GM23338 (cell line): ENCODE measurements around the gene CPNE4. TPM values are rescaled to one million over a fixed set of nuclear protein-coding genes. Genes with fewer than 3 reads are reported as not detected.

ENCODE experiments used
- ATAC-seq: fragments of 200-7000 bp; cut with Tn5 transposase; 3 replicates; pipeline ENCODE4 v1.9.1; 2020
- DNase-seq: peaks from one replicate; pipeline ENCODE4 v3.0.0-alpha.2; 2015; ENCODE audit warnings: low spot score
- H2AFZ ChIP-seq: fragments of 200-600 bp; sonication (generic); 2 replicates; pipeline ENCODE4 v1.8.0; 2016; ENCODE audit warnings: antibody characterized with exemption, mild to moderate bottlenecking, moderate library complexity
- H3F3A ChIP-seq: fragments of 200-600 bp; sonication (generic); replicated peaks from 2 replicates; pipeline ENCODE4 v1.8.0; 2017; ENCODE audit warnings: antibody characterized with exemption, mixed run types, low read depth
- H3K27ac ChIP-seq: fragments of 200-600 bp; sonication (generic); 2 replicates; pipeline ENCODE4 v1.6.1; 2016; ENCODE audit warnings: low read depth
- H3K27me3 ChIP-seq: fragments of 200-600 bp; sonication (generic); 2 replicates; pipeline ENCODE4 v1.8.0; 2016; ENCODE audit warnings: mild to moderate bottlenecking, mixed run types, moderate library complexity; ENCODE audit not compliant: insufficient read depth
- H3K36me3 ChIP-seq: fragments of 200-600 bp; sonication (generic); 2 replicates; pipeline ENCODE4 v1.8.0; 2016; ENCODE audit warnings: mild to moderate bottlenecking; ENCODE audit not compliant: insufficient read depth
- H3K4me1 ChIP-seq: fragments of 200-600 bp; sonication (generic); 2 replicates; pipeline ENCODE4 v1.8.0; 2016; ENCODE audit warnings: mild to moderate bottlenecking, moderate library complexity; ENCODE audit not compliant: insufficient read depth
- H3K4me2 ChIP-seq: fragments of 200-600 bp; sonication (generic); 2 replicates; pipeline ENCODE4 v1.7.1; 2017; ENCODE audit warnings: mixed run types
- H3K4me3 ChIP-seq: fragments of 200-600 bp; sonication (generic); 2 replicates; pipeline ENCODE4 v1.6.1; 2016; ENCODE audit warnings: mixed run types
- H3K79me2 ChIP-seq: fragments of 200-600 bp; sonication (generic); replicated peaks from 2 replicates; pipeline ENCODE4 v1.8.0; 2017; ENCODE audit warnings: mild to moderate bottlenecking; ENCODE audit not compliant: insufficient read depth
- H3K9me2 ChIP-seq: fragments of 200-600 bp; sonication (generic); 2 replicates; pipeline ENCODE4 v1.8.0; 2017; ENCODE audit not compliant: insufficient read depth
- H4K20me1 ChIP-seq: fragments of 200-600 bp; sonication (generic); replicated peaks from 2 replicates; pipeline ENCODE4 v1.8.0; 2017; ENCODE audit warnings: mild to moderate bottlenecking; ENCODE audit not compliant: insufficient read depth
- H3K27ac Mint-ChIP-seq: 2 replicates; pipeline ENCODE4 v1.8.0; 2020; ENCODE audit warnings: inconsistent platforms, mild to moderate bottlenecking, moderate library complexity, mixed read lengths
- H3K27me3 Mint-ChIP-seq: 3 replicates; pipeline ENCODE4 v1.8.0; 2022; ENCODE audit warnings: low read depth, mild to moderate bottlenecking, moderate library complexity, mixed read lengths, inconsistent platforms; ENCODE audit not compliant: insufficient read depth, poor library complexity
- H3K36me3 Mint-ChIP-seq: 3 replicates; pipeline ENCODE4 v1.8.0; 2021; ENCODE audit warnings: low read depth, mild to moderate bottlenecking, inconsistent platforms, moderate library complexity, mixed read lengths
- H3K4me1 Mint-ChIP-seq: 3 replicates; pipeline ENCODE4 v1.8.0; 2020; ENCODE audit warnings: mild to moderate bottlenecking, inconsistent platforms, mixed read lengths
- H3K4me3 Mint-ChIP-seq: 3 replicates; pipeline ENCODE4 v1.8.0; 2021; ENCODE audit warnings: moderate library complexity, mild to moderate bottlenecking, inconsistent platforms, mixed read lengths
- H3K9me3 Mint-ChIP-seq: 3 replicates; pipeline ENCODE4 v1.8.0; 2020; ENCODE audit warnings: moderate library complexity, mild to moderate bottlenecking, inconsistent platforms, mixed read lengths
- CREB1 ChIP-seq: fragments of 250-450 bp; sonication (Bioruptor Pico); IDR thresholded peaks from 2 replicates; pipeline ENCODE4 v1.5.0; 2020; ENCODE audit warnings: low read depth, mild to moderate bottlenecking, moderate library complexity
- EZH2 ChIP-seq: fragments of 200-600 bp; sonication (generic); IDR thresholded peaks from one replicate; pipeline ENCODE4 v1.8.0; 2017; ENCODE audit warnings: antibody characterized with exemption, mild to moderate bottlenecking, low read depth; ENCODE audit not compliant: unreplicated experiment
- EZH2phosphoT487 ChIP-seq: fragments of 200-600 bp; sonication (generic); IDR thresholded peaks from one replicate; pipeline ENCODE4 v1.8.1; 2018; ENCODE audit warnings: antibody characterized with exemption; ENCODE audit not compliant: unreplicated experiment
- NANOG ChIP-seq: IDR thresholded peaks from 2 replicates; pipeline ENCODE4 v1.6.1; 2016; ENCODE audit warnings: antibody characterized with exemption, borderline replicate concordance
- ZNF331 ChIP-seq: fragments of 250-450 bp; sonication (Bioruptor Pico); IDR thresholded peaks from 2 replicates; pipeline ENCODE4 v1.5.0; 2020; ENCODE audit warnings: low read depth, mild to moderate bottlenecking, moderate library complexity
- polyA plus RNA-seq: library from polyadenylated mRNA; unstranded; fragments of >200 nt; fragmentation: Nextera tagmentation; extraction: Ambion mirVana; gene quantifications from 2 replicates; pipeline ENCODE4 v1.2.1, GENCODE V29; 2016
- total RNA-seq: library from RNA; depleted of rRNA; stranded (reverse); fragments of >200 nt; shearing (Covaris generic); gene quantifications from 2 replicates; pipeline ENCODE4 v1.2.3, GENCODE V29; 2014
- TF ChIP-seq, protein P1 (sequence below), 2 experiments: fragments of 200-600 bp in 1 of 2; sonication (generic) in 1 of 2; conservative IDR thresholded peaks; 2 replicates each; pipeline versions ENCODE4 v1.5.1 to v1.6.1; 2016 to 2017; ENCODE audit warnings: antibody characterized with exemption in 2 of 2, low read depth in 2 of 2, mild to moderate bottlenecking in 2 of 2, moderate library complexity in 1 of 2
- TF ChIP-seq, protein P2 (sequence below): IDR thresholded peaks from 2 replicates; pipeline ENCODE4 v1.6.1; 2016; ENCODE audit warnings: antibody characterized with exemption
- TF ChIP-seq, protein P3 (sequence below): IDR thresholded peaks from one replicate; pipeline ENCODE4 v1.6.1; 2018; ENCODE audit warnings: antibody characterized with exemption; ENCODE audit not compliant: unreplicated experiment
- TF ChIP-seq, protein P4 (sequence below): fragments of 250-450 bp; sonication (Bioruptor Pico); IDR thresholded peaks from 2 replicates; pipeline ENCODE4 v1.5.0; 2020; ENCODE audit warnings: mild to moderate bottlenecking, moderate library complexity

CPNE4 gene
- total and polyA plus RNA-seq, 2 experiments from 2014 or later: 2.0 to 6.5 TPM

DNA sequence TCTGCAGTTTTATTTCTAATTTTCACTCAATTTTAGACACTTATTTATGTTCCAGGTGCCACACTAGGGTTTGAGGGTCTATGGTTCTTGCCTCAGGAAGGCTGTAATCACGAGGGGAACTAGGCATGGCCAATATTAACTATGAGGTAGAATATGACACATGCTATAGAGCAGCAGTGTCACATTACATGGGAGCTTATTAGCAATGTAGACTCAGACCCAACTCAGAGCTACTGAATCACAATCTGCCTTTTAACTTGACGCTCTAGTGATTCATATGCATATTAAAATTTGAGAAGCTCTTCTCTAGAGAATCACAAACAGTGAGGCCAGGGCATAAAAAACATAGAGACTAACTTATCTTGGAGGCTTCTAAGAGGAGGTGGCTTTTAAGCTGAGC is 499.2 kb downstream of the CPNE4 start:
- H3K79me2 ChIP-seq: no peaks in the 10 kb centered on the region
- no peak overlapping the region for H2AFZ ChIP-seq
- TF ChIP-seq CREB1 (CRISPR knock-in tag): no peak
- TF ChIP-seq, protein P1, sequence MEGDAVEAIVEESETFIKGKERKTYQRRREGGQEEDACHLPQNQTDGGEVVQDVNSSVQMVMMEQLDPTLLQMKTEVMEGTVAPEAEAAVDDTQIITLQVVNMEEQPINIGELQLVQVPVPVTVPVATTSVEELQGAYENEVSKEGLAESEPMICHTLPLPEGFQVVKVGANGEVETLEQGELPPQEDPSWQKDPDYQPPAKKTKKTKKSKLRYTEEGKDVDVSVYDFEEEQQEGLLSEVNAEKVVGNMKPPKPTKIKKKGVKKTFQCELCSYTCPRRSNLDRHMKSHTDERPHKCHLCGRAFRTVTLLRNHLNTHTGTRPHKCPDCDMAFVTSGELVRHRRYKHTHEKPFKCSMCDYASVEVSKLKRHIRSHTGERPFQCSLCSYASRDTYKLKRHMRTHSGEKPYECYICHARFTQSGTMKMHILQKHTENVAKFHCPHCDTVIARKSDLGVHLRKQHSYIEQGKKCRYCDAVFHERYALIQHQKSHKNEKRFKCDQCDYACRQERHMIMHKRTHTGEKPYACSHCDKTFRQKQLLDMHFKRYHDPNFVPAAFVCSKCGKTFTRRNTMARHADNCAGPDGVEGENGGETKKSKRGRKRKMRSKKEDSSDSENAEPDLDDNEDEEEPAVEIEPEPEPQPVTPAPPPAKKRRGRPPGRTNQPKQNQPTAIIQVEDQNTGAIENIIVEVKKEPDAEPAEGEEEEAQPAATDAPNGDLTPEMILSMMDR (conservative IDR thresholded peaks at IDR 0.05; ENCODE audit: low read depth in 2 of 2): no peak
- TF ChIP-seq, protein P2, sequence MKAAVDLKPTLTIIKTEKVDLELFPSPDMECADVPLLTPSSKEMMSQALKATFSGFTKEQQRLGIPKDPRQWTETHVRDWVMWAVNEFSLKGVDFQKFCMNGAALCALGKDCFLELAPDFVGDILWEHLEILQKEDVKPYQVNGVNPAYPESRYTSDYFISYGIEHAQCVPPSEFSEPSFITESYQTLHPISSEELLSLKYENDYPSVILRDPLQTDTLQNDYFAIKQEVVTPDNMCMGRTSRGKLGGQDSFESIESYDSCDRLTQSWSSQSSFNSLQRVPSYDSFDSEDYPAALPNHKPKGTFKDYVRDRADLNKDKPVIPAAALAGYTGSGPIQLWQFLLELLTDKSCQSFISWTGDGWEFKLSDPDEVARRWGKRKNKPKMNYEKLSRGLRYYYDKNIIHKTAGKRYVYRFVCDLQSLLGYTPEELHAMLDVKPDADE: no peak
- TF ChIP-seq, protein P3, sequence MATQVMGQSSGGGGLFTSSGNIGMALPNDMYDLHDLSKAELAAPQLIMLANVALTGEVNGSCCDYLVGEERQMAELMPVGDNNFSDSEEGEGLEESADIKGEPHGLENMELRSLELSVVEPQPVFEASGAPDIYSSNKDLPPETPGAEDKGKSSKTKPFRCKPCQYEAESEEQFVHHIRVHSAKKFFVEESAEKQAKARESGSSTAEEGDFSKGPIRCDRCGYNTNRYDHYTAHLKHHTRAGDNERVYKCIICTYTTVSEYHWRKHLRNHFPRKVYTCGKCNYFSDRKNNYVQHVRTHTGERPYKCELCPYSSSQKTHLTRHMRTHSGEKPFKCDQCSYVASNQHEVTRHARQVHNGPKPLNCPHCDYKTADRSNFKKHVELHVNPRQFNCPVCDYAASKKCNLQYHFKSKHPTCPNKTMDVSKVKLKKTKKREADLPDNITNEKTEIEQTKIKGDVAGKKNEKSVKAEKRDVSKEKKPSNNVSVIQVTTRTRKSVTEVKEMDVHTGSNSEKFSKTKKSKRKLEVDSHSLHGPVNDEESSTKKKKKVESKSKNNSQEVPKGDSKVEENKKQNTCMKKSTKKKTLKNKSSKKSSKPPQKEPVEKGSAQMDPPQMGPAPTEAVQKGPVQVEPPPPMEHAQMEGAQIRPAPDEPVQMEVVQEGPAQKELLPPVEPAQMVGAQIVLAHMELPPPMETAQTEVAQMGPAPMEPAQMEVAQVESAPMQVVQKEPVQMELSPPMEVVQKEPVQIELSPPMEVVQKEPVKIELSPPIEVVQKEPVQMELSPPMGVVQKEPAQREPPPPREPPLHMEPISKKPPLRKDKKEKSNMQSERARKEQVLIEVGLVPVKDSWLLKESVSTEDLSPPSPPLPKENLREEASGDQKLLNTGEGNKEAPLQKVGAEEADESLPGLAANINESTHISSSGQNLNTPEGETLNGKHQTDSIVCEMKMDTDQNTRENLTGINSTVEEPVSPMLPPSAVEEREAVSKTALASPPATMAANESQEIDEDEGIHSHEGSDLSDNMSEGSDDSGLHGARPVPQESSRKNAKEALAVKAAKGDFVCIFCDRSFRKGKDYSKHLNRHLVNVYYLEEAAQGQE: no peak
- no peak for TF ChIP-seq EZH2
- no peak for TF ChIP-seq EZH2phosphoT487
- no peak for TF ChIP-seq ZNF331 (CRISPR knock-in tag)
- no peak for TF ChIP-seq NANOG
- TF ChIP-seq, protein P4, sequence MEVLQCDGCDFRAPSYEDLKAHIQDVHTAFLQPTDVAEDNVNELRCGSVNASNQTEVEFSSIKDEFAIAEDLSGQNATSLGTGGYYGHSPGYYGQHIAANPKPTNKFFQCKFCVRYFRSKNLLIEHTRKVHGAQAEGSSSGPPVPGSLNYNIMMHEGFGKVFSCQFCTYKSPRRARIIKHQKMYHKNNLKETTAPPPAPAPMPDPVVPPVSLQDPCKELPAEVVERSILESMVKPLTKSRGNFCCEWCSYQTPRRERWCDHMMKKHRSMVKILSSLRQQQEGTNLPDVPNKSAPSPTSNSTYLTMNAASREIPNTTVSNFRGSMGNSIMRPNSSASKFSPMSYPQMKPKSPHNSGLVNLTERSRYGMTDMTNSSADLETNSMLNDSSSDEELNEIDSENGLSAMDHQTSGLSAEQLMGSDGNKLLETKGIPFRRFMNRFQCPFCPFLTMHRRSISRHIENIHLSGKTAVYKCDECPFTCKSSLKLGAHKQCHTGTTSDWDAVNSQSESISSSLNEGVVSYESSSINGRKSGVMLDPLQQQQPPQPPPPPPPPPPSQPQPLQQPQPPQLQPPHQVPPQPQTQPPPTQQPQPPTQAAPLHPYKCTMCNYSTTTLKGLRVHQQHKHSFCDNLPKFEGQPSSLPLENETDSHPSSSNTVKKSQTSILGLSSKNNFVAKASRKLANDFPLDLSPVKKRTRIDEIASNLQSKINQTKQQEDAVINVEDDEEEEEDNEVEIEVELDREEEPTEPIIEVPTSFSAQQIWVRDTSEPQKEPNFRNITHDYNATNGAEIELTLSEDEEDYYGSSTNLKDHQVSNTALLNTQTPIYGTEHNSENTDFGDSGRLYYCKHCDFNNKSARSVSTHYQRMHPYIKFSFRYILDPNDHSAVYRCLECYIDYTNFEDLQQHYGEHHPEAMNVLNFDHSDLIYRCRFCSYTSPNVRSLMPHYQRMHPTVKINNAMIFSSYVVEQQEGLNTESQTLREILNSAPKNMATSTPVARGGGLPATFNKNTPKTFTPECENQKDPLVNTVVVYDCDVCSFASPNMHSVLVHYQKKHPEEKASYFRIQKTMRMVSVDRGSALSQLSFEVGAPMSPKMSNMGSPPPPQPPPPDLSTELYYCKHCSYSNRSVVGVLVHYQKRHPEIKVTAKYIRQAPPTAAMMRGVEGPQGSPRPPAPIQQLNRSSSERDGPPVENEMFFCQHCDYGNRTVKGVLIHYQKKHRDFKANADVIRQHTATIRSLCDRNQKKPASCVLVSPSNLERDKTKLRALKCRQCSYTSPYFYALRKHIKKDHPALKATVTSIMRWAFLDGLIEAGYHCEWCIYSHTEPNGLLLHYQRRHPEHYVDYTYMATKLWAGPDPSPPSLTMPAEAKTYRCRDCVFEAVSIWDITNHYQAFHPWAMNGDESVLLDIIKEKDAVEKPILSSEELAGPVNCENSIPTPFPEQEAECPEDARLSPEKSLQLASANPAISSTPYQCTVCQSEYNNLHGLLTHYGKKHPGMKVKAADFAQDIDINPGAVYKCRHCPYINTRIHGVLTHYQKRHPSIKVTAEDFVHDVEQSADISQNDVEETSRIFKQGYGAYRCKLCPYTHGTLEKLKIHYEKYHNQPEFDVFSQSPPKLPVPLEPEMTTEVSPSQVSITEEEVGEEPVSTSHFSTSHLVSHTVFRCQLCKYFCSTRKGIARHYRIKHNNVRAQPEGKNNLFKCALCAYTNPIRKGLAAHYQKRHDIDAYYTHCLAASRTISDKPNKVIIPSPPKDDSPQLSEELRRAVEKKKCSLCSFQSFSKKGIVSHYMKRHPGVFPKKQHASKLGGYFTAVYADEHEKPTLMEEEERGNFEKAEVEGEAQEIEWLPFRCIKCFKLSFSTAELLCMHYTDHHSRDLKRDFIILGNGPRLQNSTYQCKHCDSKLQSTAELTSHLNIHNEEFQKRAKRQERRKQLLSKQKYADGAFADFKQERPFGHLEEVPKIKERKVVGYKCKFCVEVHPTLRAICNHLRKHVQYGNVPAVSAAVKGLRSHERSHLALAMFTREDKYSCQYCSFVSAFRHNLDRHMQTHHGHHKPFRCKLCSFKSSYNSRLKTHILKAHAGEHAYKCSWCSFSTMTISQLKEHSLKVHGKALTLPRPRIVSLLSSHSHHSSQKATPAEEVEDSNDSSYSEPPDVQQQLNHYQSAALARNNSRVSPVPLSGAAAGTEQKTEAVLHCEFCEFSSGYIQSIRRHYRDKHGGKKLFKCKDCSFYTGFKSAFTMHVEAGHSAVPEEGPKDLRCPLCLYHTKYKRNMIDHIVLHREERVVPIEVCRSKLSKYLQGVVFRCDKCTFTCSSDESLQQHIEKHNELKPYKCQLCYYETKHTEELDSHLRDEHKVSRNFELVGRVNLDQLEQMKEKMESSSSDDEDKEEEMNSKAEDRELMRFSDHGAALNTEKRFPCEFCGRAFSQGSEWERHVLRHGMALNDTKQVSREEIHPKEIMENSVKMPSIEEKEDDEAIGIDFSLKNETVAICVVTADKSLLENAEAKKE (CRISPR knock-in tag): no peak
- no peaks in the 10 kb centered on the region for H3K27me3 ChIP-seq
- H3K9me2 ChIP-seq: 0 out of 2 replicates have a peak, but pooled peaks cover 4% of the 10 kb centered on the region
- H4K20me1 ChIP-seq: no peaks in the 10 kb centered on the region
- Mint-ChIP-seq H3K4me3 (no peak overlapping the region), H3K4me1 (peaks cover 21% of the 10 kb centered on the region), H3K27me3 (no peaks in the 10 kb centered on the region), H3K9me3 (no peaks in the 10 kb centered on the region), H3K36me3 (no peaks in the 10 kb centered on the region), H3K27ac (no peak overlapping the region)
- no peaks in the 10 kb centered on the region for H3F3A ChIP-seq
- ATAC-seq (peak; percentile 38; the same call in 2 of the 3 replicates), DNase-seq (peak; percentile 12)
- H3K27ac ChIP-seq: no peak overlapping the region
- H3K4me3 ChIP-seq: peak overlapping the region; percentile 41
- H3K4me2 ChIP-seq: peak overlapping the region; percentile 71
- H3K36me3 ChIP-seq: no peaks in the 10 kb centered on the region
- H3K4me1 ChIP-seq: peaks cover 18% of the 10 kb centered on the region
